GM12878 (cell line): ENCODE measurements around the gene LCMT1. TPM values are rescaled to one million over a fixed set of nuclear protein-coding genes. Genes with fewer than 3 reads are reported as not detected.

Source experiments
- ATAC-seq: fragments of 200-7000 bp; cut with Tn5 transposase; 3 replicates; pipeline ENCODE4 v1.9.1; 2020; ENCODE audit warnings: mild to moderate bottlenecking, moderate library complexity
- BruUV-seq: library from RNA; stranded (reverse); fragments of 400-500 nt; replicated peaks from 2 replicates; lab custom pipeline; 2021; lab: Mats Ljungman, UMichigan
- CTCF ChIA-PET: fragments of 300-600 bp; sonication (Branson Sonifier 250); formaldehyde crosslinking; extraction: SDS; loops from one replicate; lab custom pipeline; 2021; ENCODE audit warnings: inconsistent platforms; lab: Yijun Ruan, JAX
- POLR2A ChIA-PET: fragments of 350-600 bp; formaldehyde crosslinking; extraction: SDS; loops from one replicate; lab custom pipeline; 2021; ENCODE audit warnings: inconsistent platforms; lab: Charles Lee
- RAD21 ChIA-PET: fragments of 300-600 bp; sonication (Branson Sonifier 250); formaldehyde crosslinking; loops from one replicate; lab custom pipeline; 2023; ENCODE audit warnings: antibody characterized with exemption; ENCODE audit not compliant: unreplicated experiment; lab: Charles Lee
- SMC1A ChIA-PET: fragments of 300-600 bp; sonication (Branson Sonifier 250); formaldehyde crosslinking; loops from one replicate; lab custom pipeline; 2023; ENCODE audit not compliant: unreplicated experiment, uncharacterized antibody; lab: Charles Lee
- DNase-seq: peaks from one replicate; pipeline ENCODE4 v3.0.0-alpha.2; 2011; ENCODE audit warnings: low read depth, low spot score
- FAIRE-seq: peaks from 3 replicates; lab custom pipeline; 2011; peaks lifted over from hg19 to GRCh38; lab: Jason Lieb, UNC
- H2AFZ ChIP-seq: 2 replicates; pipeline ENCODE4 v1.6.0; 2011; ENCODE audit warnings: low read depth, low read length, control low read depth; ENCODE audit not compliant: control insufficient read depth
- H3K27ac ChIP-seq: 2 replicates; pipeline ENCODE4 v1.5.1; 2011; ENCODE audit warnings: control low read depth; ENCODE audit not compliant: control insufficient read depth, insufficient read depth
- H3K27me3 ChIP-seq, 2 experiments: replicated peaks in 1 of 2; 2 replicates each; pipeline versions ENCODE4 v1.6.0 to v1.6.1; 2011; ENCODE audit warnings: low read length in 1 of 2; ENCODE audit not compliant: control insufficient read depth in 2 of 2, insufficient read depth in 2 of 2
- H3K36me3 ChIP-seq, 2 experiments: 2 replicates each; pipeline ENCODE4 v1.5.1; 2011; ENCODE audit warnings: low read length in 1 of 2; ENCODE audit not compliant: control insufficient read depth in 2 of 2, insufficient read depth in 2 of 2
- H3K4me1 ChIP-seq: 2 replicates; pipeline ENCODE4 v1.6.1; 2011; ENCODE audit warnings: mild to moderate bottlenecking, low read length, moderate library complexity, mixed read lengths; ENCODE audit not compliant: control insufficient read depth, insufficient read depth
- H3K4me2 ChIP-seq: 2 replicates; pipeline ENCODE4 v1.6.0; 2011; ENCODE audit warnings: control low read depth; ENCODE audit not compliant: control insufficient read depth, insufficient read depth
- H3K4me3 ChIP-seq: fragments of 200-600 bp; sonication (generic); 2 replicates; pipeline ENCODE4 v1.5.1; 2016
- H3K79me2 ChIP-seq: 2 replicates; pipeline ENCODE4 v1.6.0; 2011; ENCODE audit warnings: low read length; ENCODE audit not compliant: control insufficient read depth, insufficient read depth
- H3K9ac ChIP-seq: 2 replicates; pipeline ENCODE4 v1.8.0; 2011; ENCODE audit warnings: low read length, control low read depth, mixed read lengths; ENCODE audit not compliant: control insufficient read depth, insufficient read depth
- H3K9me3 ChIP-seq: replicated peaks from 3 replicates; pipeline ENCODE4 v1.5.1; 2011; ENCODE audit warnings: mild to moderate bottlenecking, low read length; ENCODE audit not compliant: control insufficient read depth, insufficient read depth
- H4K20me1 ChIP-seq: 2 replicates; pipeline ENCODE4 v1.6.0; 2011; ENCODE audit not compliant: control insufficient read depth, insufficient read depth
- EED ChIP-seq: sonication (generic); IDR thresholded peaks from 2 replicates; pipeline ENCODE4 v1.6.1; 2016; ENCODE audit warnings: antibody characterized with exemption, low read depth
- IKZF1 ChIP-seq: fragments of 450-650 bp; conservative IDR thresholded peaks from 2 replicates; pipeline ENCODE4 v1.6.1; 2017; ENCODE audit warnings: antibody characterized with exemption, mild to moderate bottlenecking
- MXI1 ChIP-seq: fragments of 150-350 bp; IDR thresholded peaks from 2 replicates; pipeline ENCODE4 v1.6.1; 2011; ENCODE audit warnings: low read depth, mild to moderate bottlenecking, inconsistent platforms, low read length, improper control_type of control experiment
- NBN ChIP-seq: fragments of 450-650 bp; IDR thresholded peaks from 2 replicates; pipeline ENCODE4 v1.6.1; 2016
- RAD51 ChIP-seq: fragments of 450-650 bp; IDR thresholded peaks from 2 replicates; pipeline ENCODE4 v1.6.1; 2016; ENCODE audit warnings: moderate library complexity, mild to moderate bottlenecking, inconsistent platforms
- SMAD5 ChIP-seq: IDR thresholded peaks from 2 replicates; pipeline ENCODE4 v1.6.1; 2016; ENCODE audit warnings: antibody characterized with exemption, low read depth
- SP1 ChIP-seq: IDR thresholded peaks from one replicate; pipeline ENCODE4 v1.6.1; 2011; ENCODE audit warnings: low read depth, low read length
- SUZ12 ChIP-seq: fragments of 200-600 bp; sonication (generic); IDR thresholded peaks from one replicate; pipeline ENCODE4 v1.6.1; 2018; ENCODE audit warnings: antibody characterized with exemption, mild to moderate bottlenecking; ENCODE audit not compliant: unreplicated experiment
- ZNF24 ChIP-seq: fragments of 450-650 bp; IDR thresholded peaks from 2 replicates; pipeline ENCODE4 v1.6.1; 2017; ENCODE audit warnings: antibody characterized with exemption, mild to moderate bottlenecking
- WGBS: methylation state at CpG from one replicate; pipeline ENCODE4 v1.1.6; 2016; ENCODE audit warnings: low lambda C conversion rate; ENCODE audit not compliant: insufficient replicate concordance, insufficient coverage; ENCODE audit errors: missing lambda C conversion rate; 5-methylcytosine and 5-hydroxymethylcytosine counted together
- in situ Hi-C: fragments of 300-500 bp; cut with MboI; formaldehyde crosslinking; loops from 9 replicates; pipeline ENCODE4 v1.14.3; 2018; ENCODE audit warnings: mixed read lengths
- intact Hi-C: fragments of 100-400 bp; cut with micrococcal nuclease; formaldehyde crosslinking; loops from one replicate; pipeline ENCODE4 v1.14.2; 2022; ENCODE audit not compliant: unreplicated experiment
- polyA plus RNA-seq, 11 experiments: library from polyadenylated mRNA; depleted of rRNA in 4 of 11; unstranded in 6 of 11; stranded (reverse) in 5 of 11; fragments of >200 nt; fragmentation: Nextera tagmentation in 4 of 11; fragmentation: Illumina TruSeq in 1 of 11; extraction: Ambion mirVana in 4 of 11; extraction: Trizol in 1 of 11; gene quantifications; 1 replicate in 1 of 11; 2 replicates in 10 of 11; pipeline versions ENCODE4 v1.2.1 to v1.2.3, GENCODE V29; 2011 to 2016; ENCODE audit warnings: inconsistent platforms in 2 of 11, missing spikeins in 2 of 11, low read depth in 1 of 11
- total RNA-seq, 4 experiments: library from RNA; depleted of rRNA in 3 of 4; stranded (reverse); fragments of >200 nt in 3 of 4; fragmentation: Illumina TruSeq in 1 of 4; extraction: Trizol in 1 of 4; gene quantifications; 2 replicates each; pipeline versions ENCODE4 v1.2.1 to v1.2.3, GENCODE V29; 2013 to 2021
- TF ChIP-seq, protein P1 (sequence below): fragments of 450-650 bp; formaldehyde crosslinking; IDR thresholded peaks from 2 replicates; pipeline ENCODE4 v1.4.0; 2022; ENCODE audit warnings: mild to moderate bottlenecking, moderate library complexity
- TF ChIP-seq, protein P2 (sequence below): IDR thresholded peaks from 2 replicates; pipeline ENCODE4 v1.6.1; 2012; ENCODE audit warnings: low read length, inconsistent platforms

Gene LCMT1
- total and polyA plus RNA-seq, 10 of the 15 experiments (the other 5 are each of a cell fraction or from before 2014, with no cell fraction given): 19.7 to 51.2 (median 32.6) TPM

DNA sequence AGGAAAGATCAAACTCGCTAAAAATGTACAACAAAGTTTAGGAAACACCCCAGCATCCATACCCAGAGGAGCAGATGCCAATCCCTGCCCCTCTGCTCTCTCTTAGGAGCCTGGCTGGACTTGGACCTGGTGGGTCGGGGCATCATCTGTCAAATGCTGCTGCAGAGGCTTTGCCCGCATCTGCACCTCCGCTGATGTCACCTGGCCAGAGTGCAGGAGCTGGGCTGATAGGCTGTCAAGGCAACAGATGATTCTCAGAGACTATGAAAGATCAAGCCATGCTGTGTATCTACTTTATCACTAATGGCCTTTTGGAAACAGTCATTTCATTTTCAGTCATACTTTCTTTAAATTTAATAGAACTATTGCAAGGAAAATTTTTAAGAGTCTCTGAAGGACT is 15.9 kb upstream of the LCMT1 start (continued):
- TF ChIP-seq IKZF1 (no peak), EED (no peak), NBN (no peak), MXI1 (no peak), SP1 (no peak)
- TF ChIP-seq, protein P1, sequence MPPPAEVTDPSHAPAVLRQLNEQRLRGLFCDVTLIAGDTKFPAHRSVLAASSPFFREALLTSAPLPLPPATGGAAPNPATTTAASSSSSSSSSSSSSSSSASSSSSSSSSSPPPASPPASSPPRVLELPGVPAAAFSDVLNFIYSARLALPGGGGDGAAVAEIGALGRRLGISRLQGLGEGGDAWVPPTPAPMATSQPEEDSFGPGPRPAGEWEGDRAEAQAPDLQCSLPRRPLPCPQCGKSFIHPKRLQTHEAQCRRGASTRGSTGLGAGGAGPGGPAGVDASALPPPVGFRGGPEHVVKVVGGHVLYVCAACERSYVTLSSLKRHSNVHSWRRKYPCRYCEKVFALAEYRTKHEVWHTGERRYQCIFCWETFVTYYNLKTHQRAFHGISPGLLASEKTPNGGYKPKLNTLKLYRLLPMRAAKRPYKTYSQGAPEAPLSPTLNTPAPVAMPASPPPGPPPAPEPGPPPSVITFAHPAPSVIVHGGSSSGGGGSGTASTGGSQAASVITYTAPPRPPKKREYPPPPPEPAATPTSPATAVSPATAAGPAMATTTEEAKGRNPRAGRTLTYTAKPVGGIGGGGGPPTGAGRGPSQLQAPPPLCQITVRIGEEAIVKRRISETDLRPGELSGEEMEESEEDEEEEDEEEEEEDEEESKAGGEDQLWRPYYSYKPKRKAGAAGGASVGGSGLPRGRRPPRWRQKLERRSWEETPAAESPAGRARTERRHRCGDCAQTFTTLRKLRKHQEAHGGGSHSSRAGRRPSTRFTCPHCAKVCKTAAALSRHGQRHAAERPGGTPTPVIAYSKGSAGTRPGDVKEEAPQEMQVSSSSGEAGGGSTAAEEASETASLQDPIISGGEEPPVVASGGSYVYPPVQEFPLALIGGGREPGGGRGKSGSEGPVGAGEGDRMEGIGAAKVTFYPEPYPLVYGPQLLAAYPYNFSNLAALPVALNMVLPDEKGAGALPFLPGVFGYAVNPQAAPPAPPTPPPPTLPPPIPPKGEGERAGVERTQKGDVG: no peak
- TF ChIP-seq, all 136 proteins: peak for 0

DNA sequence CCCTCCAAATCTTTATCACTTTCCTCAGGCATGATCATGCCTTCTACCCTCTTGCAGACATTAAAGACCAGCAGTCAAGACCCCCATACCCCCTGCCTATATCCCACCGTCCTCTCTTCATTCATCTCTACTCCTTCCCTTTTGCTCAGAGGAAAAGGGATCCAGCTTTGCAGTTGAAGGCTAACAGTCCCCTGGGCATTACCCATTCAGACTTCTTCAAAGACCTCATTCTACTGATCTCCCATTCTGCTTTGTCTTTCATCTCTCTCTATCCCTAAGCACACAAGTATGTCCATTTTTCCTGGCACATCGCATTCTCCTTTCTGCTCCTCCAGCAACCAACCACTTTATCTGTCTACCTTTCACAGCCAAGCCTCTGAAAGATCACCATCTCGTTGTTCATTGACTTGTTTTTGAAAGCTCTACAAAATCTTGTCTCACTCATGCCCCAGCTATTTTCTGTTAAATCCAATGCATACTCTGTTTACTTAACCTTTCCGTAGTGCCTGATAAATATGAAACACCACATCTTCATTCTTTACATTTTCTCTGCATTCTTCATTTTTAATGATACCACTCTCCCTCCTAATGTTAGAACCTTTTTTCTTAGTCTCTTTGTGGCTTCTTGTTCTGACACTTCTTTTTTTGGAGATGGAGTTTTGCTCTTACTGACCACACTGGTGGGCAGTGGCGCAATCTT is 14.1 kb upstream of the LCMT1 start:
- CTCF ChIA-PET: no interaction called here
- no peaks in the 10 kb centered on the region for H3K36me3 ChIP-seq

More for the DNA sequence above, 14.1 kb upstream of the LCMT1 start:
- in situ Hi-C loops (no loop called here), intact Hi-C loops (no loop called here)
- TF ChIP-seq, protein P2, sequence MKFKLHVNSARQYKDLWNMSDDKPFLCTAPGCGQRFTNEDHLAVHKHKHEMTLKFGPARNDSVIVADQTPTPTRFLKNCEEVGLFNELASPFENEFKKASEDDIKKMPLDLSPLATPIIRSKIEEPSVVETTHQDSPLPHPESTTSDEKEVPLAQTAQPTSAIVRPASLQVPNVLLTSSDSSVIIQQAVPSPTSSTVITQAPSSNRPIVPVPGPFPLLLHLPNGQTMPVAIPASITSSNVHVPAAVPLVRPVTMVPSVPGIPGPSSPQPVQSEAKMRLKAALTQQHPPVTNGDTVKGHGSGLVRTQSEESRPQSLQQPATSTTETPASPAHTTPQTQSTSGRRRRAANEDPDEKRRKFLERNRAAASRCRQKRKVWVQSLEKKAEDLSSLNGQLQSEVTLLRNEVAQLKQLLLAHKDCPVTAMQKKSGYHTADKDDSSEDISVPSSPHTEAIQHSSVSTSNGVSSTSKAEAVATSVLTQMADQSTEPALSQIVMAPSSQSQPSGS: no peak
- TF ChIP-seq SUZ12: no peak
- no peak for TF ChIP-seq ZNF24
- no peak for TF ChIP-seq SMAD5
- no peak for TF ChIP-seq RAD51
- Histone ChIP-seq H3K4me3 (no peak overlapping the region), H3K27ac (no peak overlapping the region), H2AFZ (no peak overlapping the region), H3K9ac (no peak overlapping the region), H3K27me3 (no peaks in the 10 kb centered on the region), H3K4me2 (no peak overlapping the region), H4K20me1 (no peaks in the 10 kb centered on the region), H3K9me3 (no peaks in the 10 kb centered on the region), H3K79me2 (no peaks in the 10 kb centered on the region), H3K4me1 (peaks cover 20% of the 10 kb centered on the region)
- no TSS peak for BruUV-seq
- WGBS: 47% methylated on average over 5 of the region's 5 CpGs
- FAIRE-seq: no peak
- no peak for DNase-seq
- SMC1A ChIA-PET: interaction anchor here (0.8 to 1.1 kb wide), 2 partner anchors 10 to 13 kb away, joined by 3 read pairs; no protein-coding TSS in a partner anchor
- POLR2A ChIA-PET: no interaction called here
- RAD21 ChIA-PET: interaction anchor here (1.4 kb wide), 1 partner anchor 12 kb away, joined by 3 read pairs; no protein-coding TSS in a partner anchor
- ATAC-seq: no peak
